NB4 (cell line): ENCODE results near the gene OR10A2.

Experiments used
- POLR2A ChIP-seq: IDR thresholded peaks from 2 replicates; pipeline ENCODE4 v1.6.1; 2011; ENCODE audit warnings: mild to moderate bottlenecking; ENCODE audit not compliant: insufficient read length; ENCODE audit errors: extremely low read depth
- TF ChIP-seq, protein P1 (sequence below): IDR thresholded peaks from one replicate; pipeline ENCODE4 v1.5.1; 2012; ENCODE audit warnings: low read depth, low read length

DNA sequence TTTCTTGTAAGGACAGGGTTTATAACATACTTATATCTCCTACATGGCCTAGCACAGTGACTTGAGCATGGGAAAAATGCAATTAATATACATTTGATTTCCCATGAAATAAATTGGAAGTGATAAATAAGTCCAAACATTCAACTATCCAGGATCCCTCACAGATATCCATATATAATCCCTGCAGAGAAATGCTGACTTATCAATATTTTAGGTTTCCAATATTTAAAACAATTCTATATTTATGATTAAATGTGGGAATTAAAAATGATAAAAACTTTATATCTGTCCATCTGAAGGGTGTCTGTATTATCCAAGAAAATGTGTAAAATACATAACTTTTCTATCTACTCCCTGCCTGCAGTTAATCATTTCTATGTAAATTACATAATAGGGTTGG, 19.9 kb downstream of the OR10A2 start:
- TF ChIP-seq POLR2A = no peak
- TF ChIP-seq, protein P1, sequence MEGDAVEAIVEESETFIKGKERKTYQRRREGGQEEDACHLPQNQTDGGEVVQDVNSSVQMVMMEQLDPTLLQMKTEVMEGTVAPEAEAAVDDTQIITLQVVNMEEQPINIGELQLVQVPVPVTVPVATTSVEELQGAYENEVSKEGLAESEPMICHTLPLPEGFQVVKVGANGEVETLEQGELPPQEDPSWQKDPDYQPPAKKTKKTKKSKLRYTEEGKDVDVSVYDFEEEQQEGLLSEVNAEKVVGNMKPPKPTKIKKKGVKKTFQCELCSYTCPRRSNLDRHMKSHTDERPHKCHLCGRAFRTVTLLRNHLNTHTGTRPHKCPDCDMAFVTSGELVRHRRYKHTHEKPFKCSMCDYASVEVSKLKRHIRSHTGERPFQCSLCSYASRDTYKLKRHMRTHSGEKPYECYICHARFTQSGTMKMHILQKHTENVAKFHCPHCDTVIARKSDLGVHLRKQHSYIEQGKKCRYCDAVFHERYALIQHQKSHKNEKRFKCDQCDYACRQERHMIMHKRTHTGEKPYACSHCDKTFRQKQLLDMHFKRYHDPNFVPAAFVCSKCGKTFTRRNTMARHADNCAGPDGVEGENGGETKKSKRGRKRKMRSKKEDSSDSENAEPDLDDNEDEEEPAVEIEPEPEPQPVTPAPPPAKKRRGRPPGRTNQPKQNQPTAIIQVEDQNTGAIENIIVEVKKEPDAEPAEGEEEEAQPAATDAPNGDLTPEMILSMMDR = no peak
